ENCODE results near the gene RAD51B.

Gene RAD51B

DNA sequence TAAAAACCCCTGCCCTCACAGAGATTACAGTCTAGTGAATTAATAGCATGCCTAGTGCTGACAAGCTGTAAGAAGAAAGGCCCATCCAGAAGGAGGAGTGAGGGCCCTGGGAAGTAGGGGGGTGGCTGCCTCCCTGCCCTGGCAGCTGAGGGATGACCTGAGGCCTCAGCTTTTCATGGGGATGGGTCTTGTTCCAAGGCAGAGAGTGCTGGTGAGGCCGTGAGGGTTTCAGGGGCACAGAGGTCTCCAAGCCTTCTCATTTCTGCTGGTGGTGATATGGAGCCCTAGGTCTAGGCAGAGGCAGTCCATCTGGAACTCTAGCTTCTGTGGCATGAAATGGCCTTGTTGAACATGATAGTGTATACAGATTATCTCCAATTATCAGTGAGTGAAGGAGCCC lies 858.9 kb downstream of the RAD51B start:
- no peak overlapping the region for H3K4me3 ChIP-seq (ENCODE audit: low read depth, low read length)
- TF ChIP-seq, protein P1, sequence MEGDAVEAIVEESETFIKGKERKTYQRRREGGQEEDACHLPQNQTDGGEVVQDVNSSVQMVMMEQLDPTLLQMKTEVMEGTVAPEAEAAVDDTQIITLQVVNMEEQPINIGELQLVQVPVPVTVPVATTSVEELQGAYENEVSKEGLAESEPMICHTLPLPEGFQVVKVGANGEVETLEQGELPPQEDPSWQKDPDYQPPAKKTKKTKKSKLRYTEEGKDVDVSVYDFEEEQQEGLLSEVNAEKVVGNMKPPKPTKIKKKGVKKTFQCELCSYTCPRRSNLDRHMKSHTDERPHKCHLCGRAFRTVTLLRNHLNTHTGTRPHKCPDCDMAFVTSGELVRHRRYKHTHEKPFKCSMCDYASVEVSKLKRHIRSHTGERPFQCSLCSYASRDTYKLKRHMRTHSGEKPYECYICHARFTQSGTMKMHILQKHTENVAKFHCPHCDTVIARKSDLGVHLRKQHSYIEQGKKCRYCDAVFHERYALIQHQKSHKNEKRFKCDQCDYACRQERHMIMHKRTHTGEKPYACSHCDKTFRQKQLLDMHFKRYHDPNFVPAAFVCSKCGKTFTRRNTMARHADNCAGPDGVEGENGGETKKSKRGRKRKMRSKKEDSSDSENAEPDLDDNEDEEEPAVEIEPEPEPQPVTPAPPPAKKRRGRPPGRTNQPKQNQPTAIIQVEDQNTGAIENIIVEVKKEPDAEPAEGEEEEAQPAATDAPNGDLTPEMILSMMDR (IDR thresholded peaks at IDR 0.05; ENCODE audit: borderline replicate concordance, insufficient read depth, low read depth, low read length): no peak

DNA sequence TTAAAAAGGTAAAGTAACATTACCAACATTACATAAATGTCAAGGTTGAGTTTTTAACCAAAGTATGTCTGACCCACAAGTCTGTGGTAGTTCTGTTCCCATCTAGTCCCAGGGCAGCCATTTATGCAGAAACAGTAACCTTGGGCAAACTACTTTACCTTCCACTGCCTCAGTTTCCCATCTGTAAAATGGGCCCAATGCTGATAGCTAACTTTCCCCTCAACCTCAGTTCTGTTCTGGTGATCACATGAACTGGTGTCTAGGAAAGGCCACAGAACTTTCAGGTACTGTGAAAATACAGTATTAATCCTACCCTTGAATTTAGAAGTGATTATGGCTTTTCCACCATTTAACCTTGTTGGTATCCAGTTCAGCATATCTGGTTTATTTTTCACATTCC lies 859.7 kb downstream of the RAD51B start:
- TF ChIP-seq, protein P1 (IDR thresholded peaks at IDR 0.05; ENCODE audit: borderline replicate concordance, insufficient read depth, low read depth, low read length): no peak

DNA sequence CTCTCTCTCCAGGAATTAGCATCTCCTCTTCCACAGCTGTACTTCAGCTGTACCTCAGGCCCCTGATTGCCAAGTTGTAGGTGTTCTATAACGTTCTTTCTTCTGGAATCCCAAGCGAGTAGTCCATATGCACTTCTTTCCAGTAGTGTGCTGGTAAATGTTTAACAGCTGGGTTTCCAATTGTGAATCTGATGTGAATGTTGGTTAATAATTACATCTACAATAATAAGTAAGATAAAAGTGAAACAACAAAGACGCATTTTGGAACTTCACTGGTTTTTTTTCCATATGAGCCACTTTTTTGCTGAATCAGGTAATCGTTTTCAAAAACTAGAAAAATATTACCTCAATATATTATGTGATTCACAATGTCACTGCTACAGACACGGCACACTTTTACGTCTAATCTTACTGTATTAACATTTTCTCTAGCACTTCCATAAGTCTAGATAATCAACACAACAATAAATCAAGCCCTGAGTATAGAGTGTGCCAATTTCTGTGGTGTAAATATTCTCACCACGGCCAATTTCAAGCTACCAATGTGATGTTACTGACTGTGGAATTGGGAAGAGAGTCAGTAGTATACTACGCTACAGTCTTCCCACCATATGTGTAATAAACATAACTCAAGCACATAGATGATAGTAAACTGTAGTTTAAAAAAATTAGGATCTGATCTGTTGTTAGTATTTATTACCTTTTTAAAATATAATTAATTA lies 860.3 kb downstream of the RAD51B start:
- no peak overlapping the region for H3K4me3 ChIP-seq (ENCODE audit: low read depth, low read length)
- TF ChIP-seq, protein P1 (IDR thresholded peaks at IDR 0.05; ENCODE audit: borderline replicate concordance, insufficient read depth, low read depth, low read length): no peak

More for the DNA sequence above, 859.7 kb downstream of the RAD51B start:
- H3K4me3 ChIP-seq (ENCODE audit: low read depth, low read length): no peak overlapping the region

DNA sequence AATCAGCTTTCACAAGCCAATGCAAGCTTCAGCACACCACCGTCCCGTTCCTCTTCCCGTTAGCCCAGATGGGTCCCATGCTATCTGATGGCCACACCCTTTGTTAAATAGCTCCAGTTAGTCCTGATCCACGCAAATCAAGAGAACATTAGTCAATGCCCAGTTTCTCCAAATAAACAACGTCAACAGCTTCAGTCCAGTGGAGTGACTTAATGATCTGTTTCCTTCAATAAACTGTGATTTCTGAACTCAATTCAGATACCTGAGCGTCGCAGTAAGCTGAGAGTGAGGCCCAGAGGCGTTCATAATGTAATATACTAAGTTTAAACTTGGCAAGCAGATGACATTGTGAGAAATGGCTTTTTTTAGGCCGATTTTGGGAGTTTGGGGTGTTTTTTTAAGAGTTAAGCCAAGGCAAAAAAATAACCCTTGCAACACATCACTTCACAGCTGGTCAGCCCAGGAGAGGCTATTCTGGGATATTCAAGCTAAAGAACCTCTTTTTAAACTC lies 861.0 kb downstream of the RAD51B start:
- TF ChIP-seq, protein P1 (IDR thresholded peaks at IDR 0.05; ENCODE audit: borderline replicate concordance, insufficient read depth, low read depth, low read length): no peak
- H3K4me3 ChIP-seq (ENCODE audit: low read depth, low read length): no peak overlapping the region

DNA sequence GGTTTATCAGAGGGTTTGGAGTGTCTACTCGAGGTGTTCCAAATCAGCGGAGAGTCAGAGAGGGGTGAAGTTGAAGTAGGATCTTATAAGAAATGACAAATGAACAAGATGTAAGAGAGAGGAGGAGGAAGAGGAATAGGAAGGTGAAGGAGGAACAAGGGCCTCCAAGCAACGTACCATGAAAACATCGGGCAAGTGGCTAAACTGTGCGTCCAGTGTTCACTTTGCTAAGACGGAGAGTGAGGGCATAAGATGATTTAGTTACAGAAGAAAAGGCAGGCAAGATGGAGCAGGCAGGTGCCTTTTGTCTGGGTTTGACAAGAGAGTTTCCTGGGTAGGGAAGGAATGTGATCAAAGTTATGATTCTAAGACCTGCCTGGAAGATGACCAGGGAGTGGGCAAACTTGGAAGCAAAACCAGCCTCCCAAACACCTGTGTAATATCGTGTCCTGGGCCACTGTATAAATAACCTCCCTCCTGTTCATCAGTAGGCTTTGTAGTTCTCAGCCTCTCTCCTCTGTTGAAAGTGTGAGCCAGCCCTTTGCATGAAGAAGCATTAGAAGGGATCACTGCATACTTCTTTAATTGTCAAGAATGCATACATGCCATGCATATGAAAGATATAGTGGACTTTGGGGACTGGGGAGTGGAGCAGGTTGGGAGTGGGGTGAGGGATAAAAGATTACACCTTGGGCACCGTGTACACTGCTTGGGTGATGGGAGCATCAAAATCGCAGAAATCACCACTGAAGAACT lies 861.9 kb downstream of the RAD51B start:
- no peak overlapping the region for H3K4me3 ChIP-seq (ENCODE audit: low read depth, low read length)
- TF ChIP-seq, protein P1 (IDR thresholded peaks at IDR 0.05; ENCODE audit: borderline replicate concordance, insufficient read depth, low read depth, low read length): no peak

DNA sequence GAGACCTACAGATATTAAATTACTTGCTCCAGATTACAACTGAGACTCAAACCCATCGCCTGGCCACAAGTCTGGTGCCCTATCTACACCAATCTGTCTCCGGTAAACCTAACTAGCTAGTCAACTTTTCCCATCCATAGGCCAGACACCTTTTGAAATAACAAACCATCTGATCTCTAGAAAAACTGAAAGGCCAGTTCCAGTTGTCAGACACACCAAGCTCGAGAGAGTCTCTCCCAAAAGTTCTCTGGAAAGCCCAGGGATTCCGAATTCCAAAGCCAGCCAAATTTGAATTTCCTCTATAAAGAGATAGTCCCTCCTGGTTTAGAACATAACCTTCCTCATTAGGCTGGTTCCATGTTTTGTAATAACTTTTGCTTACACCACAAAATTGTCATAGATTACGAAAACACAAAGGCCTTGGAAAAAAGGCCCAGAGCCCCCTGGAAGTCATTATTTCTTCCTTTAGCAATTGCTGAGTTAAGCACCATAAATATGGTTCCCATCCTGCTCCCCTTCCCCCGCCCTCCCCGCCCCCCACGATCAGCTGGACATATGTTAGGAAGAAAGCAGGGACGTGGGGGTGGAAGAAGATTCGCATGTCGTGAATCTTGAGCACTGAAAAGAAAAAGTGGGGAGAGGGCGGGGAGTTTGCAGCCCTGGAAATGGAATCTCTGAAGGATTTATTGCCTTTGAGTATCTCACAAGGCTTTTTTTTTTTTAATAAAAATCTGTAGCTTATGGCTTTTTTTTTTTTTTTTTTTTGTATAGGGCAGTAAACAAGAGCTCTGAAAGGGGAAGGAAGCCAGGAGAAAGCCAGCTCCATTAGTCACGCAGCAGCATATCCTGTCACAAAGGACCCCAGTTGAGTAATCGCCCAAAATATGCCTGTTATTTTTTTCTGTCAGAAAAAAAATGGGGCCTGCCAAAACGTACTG lies 862.9 kb downstream of the RAD51B start:
- H3K4me3 ChIP-seq (ENCODE audit: low read depth, low read length): no peak overlapping the region
- TF ChIP-seq, protein P1 (IDR thresholded peaks at IDR 0.05; ENCODE audit: borderline replicate concordance, insufficient read depth, low read depth, low read length): no peak
